ENCODE data around the gene RDH16.

Gene RDH16, protein sequence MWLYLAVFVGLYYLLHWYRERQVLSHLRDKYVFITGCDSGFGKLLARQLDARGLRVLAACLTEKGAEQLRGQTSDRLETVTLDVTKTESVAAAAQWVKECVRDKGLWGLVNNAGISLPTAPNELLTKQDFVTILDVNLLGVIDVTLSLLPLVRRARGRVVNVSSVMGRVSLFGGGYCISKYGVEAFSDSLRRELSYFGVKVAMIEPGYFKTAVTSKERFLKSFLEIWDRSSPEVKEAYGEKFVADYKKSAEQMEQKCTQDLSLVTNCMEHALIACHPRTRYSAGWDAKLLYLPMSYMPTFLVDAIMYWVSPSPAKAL

DNA sequence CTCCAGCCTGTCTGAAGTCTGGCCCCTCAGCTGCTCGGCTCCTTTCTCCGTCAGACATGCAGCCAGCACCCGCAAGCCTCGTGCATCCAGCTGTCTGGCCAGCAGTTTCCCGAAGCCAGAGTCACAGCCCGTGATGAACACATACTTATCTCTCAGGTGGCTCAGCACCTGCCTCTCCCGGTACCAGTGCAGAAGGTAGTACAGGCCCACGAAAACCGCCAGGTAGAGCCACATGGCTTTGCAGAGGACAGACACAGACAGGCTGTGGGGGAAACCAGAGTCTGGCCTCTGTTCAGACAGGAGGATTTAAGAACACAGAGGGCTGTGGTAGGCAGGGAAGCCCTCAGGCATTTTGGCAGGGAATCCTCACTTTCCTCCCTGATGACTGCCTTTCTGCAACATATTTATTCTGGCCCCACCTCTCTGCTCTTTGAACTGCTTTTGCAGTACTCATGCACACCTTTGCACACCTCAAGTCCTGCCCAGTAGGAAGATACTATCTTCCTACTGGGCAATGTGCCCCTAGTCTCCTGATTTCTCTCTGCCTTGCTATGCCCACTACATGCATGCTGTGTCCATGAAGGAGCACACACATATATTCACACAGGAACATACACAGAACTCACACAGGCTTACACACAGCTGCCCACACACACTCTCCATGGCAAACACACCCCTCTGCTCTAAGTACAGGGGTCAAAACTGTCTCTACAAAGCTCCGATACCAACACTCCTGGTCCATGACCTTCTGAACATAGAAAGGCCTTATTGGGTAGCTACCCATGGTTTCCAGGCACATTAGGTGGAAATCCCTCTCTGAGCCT is at the start of gene RDH16:
Gene RDH16 (minus strand): TSS at position 380 of the 824 bp plus-strand sequence. CDS start 146 bp downstream, at position 234.
- DNase-seq = no peak

DNA sequence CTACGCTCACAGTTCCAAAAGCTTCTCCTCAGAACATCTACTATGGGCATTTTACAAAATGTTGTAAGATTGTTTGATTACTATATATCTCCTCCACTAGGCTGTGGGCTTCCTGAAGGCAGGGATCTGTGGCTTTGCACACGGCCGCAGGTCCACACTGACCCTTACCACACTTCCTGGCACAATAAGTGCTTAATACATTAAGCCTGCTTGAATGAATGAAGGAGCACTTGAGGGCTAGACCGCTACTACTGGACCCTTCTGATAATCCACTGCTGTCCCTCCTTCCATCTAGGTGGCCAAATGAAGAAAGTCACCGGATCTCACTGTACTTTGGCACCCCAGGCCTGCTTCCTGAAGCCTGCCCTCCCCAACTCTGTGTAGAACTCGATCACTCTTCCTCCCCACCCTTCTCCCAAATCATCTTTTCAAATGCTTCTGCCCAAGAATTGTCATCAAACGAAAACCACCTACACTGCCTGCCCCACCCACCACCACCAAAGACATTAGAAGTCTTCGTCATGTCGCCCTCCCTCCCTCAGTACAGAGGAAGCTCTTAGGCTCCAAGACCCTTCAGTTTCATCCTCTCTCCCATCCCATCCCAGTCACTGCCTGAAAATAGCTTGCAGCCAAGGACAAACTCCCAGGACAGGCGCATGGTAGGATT is 49.5 kb upstream of the RDH16 start:
- no peak for DNase-seq

DNA sequence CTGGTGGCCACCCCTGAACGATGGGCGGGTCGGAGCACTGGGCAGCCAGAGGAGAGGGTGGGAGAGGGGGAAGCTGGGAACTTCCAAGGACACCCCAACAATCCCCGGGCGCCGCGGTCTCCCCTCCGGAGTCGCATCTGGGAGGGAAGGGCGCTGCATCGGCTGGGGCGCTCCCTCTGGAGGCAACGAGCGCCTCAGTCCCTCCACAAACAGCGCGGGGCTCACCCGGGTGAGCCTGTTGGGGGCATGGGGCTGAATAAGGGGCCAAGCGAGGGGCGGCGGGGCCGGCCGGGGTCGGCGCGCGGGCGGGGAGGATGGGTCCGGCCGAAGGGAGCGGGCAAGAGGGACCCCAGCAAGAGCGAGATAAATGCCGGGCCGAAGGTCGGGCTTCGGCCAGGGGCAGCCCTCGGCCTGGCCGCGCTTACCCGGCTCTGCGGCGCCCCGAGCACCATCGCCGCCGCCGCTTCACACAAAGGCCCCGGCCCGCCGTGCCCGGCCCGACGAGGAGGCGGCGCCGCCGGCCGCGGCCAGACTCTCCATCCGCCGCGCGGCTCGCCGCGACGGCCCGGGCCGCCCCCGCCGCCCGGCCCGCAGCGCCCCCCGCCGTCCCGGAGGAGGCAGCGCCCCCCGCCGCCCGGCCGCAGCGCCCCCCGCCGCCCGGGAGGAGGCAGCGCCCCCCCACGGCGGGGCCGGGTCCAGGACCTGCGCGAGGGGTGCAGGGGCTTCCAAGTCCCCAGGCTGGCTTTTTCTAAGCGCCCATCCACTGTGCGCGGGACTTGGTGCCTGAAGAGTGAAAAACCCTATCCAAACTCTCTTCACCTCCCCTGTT is 48.8 kb upstream of the RDH16 start, which contains the start of gene ZBTB39:
Gene ZBTB39 (minus strand): TSS at position 567 of the 829 bp plus-strand sequence. CDS start 1,629 bp downstream, outside the sequence.
- no peak for DNase-seq

DNA sequence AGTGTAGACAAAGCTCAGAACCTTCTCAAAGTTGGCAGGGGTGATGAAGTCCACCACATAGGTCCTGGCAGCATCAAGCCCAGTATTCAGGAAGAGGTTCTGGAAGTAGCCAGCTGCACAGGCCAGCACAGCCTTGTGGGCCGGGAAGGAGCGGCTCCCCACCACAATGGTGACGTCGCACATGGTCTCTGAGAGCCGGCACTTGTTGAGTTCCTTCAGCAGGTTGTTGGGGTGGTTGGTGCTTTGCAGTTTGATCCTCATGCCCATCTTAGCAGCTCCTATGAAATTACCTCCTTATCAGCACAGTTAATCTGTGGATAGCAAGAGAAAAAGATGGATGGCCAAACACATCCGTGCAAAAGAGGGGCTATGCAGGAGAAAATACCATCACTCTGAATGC is 47.2 kb upstream of the RDH16 start:
- no peak for DNase-seq

DNA sequence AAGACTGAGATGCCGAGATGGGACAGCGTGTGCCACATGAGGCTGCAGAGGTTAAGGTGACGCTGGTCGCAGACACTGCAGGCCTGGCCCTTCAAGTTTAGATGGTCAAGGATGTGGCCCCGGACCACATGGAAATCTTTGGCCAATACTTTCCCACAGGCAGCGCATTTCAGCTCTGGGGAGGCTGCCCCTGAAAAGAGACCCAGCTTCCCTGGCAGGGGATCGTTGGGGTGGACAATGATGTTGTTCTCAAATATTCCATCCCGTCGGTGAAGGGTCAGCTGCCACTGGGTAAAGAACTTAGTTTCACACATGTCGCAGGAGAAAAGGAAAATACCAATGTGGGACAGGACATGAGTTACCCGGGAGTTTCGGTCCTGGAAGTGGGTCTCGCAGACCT is 46.0 kb upstream of the RDH16 start:
- DNase-seq = no peak

DNA sequence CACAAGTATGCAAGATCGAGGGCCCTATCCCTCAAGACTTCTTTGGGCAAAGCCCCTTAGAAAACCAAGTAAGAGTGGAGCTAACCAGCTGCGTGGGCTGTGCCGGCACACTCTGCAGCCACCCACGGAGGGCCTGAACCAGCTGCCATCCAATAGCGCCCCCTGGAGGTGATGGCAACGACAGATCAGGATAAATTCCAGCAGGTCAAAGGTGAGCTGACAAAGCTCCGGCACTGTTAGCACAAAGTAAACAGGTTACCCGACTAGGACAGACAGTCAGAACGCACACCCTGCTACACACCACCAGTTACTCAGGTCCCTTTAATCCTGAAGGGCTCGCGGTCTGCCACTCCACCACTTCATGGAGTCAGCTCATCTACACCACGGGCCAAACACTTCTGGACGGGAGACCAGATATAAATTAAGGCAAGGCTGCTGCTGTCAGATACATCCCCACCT is 44.1 kb upstream of the RDH16 start:
- DNase-seq = no peak

DNA sequence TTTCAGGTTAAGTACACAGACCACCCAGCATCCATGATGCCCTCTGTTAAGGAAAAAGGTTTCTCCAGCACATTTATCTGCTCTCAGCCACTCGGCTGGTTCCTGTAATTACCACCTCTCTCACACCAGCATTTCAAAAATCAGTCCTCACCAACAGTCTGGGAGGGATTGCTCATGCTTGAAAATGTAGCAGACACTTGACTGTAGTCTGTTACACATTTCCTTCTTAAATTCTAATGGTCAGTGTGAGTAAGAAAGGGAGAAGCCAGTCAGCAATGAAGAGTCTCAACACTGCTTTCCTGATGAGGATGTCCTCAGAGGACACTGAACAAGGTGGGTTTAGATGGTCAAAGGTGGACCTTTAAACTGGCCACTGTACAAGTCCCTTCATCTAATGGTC is 43.0 kb upstream of the RDH16 start:
- no peak for DNase-seq

DNA sequence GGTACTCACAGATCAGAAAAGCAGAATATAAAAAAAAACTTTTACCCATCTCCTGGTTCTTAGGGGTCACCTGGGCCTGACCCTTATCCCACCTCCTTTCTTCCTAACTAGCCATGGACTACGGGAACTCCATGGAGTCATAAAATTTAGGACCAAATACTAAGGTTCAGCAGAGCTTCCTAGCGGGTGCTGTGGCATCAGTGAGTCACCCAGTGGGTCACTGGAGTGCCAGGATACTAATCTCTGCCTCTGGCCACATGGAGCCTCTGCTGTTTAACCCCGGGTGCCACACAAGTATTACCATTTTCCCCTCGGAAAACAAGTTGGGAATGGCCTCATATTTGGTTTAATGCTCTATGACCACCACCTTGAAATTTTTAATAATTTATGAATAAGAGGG is 42.0 kb upstream of the RDH16 start:
- DNase-seq = no peak

DNA sequence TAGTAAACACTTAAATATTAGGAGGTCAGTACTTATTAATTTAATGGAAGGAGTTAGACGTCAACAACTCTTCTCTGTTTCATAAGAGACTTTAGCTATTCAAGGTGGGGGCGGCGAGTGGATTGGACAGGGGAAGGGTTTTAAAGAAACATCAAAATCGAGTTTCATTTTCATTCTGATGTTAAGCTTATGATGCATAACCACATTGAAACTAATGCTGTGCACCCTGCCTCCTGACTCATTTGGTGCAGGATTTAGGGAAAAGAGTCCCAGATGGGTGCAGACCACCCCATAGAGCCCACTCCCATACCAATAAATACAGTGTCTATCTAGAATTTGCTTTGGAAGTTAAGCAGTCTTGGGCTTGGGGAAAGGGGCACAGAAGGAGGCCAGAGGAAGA is 41.6 kb upstream of the RDH16 start:
- DNase-seq = no peak

DNA sequence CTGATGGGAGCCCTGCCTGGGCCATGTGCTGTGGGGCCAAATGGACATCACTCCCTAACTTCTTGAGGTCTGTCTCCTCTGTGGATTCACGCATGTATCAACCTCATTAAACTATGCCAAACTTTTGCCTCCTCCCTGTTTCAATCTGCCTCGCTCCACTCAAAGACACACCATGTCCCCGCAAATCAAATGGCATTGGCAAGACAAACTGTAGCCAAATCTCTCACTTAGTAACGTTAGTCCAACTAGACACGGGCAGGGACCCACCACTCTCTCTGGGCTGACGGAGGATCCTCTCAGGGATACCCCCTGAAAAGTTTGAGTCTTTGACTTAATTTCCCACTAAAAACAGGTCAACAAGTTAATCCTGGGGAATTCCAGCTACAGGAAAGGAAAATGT is 40.9 kb upstream of the RDH16 start:
- DNase-seq = no peak

DNA sequence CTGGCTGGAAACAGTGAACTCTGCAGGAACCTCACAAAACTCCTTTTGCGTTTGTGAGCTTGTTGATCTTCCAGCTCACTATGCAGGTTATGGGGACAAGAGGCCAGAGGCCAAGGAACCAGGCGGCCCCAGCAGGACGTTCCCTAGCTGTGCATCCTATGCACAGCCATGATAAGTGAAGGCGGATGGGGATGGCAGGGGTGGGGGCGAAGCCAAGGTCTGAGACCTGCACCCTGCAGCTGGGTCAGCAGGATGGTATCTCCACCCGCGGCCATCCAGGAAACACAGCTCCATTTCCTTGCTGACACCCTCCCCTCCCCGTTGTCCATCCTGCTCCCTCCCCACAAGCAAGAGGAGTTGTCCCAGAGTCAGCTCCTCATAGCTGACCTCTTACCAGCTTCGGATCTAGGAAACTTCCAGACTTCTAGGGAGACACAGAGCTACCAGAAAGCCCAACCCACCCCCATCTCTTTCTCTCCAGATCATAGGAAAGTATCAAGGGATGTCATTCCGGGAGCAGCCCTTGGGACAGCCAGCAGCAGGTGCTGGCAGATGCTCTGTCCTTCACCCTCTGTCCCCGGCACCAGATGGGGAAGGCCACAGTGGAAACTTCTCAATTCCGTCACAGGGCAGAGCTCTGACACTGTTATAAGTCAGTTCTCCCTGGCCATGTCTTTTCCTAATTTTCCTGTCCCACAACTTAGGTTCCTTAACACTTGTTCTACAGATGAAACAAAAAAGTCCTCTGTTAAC is 39.6 kb upstream of the RDH16 start:
- no peak for DNase-seq

DNA sequence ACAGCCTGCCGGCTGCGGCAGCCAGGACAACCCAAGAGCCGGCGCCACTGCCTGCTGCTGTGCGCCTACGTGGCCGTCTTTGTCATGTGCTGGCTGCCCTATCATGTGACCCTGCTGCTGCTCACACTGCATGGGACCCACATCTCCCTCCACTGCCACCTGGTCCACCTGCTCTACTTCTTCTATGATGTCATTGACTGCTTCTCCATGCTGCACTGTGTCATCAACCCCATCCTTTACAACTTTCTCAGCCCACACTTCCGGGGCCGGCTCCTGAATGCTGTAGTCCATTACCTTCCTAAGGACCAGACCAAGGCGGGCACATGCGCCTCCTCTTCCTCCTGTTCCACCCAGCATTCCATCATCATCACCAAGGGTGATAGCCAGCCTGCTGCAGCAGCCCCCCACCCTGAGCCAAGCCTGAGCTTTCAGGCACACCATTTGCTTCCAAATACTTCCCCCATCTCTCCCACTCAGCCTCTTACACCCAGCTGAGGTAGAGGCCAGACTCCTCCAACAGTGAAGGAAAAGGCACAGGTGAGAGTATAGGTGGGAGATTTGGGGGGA is 38.6 kb upstream of the RDH16 start:
- DNase-seq = no peak

DNA sequence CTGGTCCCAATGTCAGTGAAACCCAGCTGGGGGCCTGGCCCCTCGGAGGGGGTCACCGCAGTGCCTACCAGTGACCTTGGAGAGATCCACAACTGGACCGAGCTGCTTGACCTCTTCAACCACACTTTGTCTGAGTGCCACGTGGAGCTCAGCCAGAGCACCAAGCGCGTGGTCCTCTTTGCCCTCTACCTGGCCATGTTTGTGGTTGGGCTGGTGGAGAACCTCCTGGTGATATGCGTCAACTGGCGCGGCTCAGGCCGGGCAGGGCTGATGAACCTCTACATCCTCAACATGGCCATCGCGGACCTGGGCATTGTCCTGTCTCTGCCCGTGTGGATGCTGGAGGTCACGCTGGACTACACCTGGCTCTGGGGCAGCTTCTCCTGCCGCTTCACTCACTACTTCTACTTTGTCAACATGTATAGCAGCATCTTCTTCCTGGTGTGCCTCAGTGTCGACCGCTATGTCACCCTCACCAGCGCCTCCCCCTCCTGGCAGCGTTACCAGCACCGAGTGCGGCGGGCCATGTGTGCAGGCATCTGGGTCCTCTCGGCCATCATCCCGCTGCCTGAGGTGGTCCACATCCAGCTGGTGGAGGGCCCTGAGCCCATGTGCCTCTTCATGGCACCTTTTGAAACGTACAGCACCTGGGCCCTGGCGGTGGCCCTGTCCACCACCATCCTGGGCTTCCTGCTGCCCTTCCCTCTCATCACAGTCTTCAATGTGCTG is 38.0 kb upstream of the RDH16 start:
- DNase-seq = no peak

DNA sequence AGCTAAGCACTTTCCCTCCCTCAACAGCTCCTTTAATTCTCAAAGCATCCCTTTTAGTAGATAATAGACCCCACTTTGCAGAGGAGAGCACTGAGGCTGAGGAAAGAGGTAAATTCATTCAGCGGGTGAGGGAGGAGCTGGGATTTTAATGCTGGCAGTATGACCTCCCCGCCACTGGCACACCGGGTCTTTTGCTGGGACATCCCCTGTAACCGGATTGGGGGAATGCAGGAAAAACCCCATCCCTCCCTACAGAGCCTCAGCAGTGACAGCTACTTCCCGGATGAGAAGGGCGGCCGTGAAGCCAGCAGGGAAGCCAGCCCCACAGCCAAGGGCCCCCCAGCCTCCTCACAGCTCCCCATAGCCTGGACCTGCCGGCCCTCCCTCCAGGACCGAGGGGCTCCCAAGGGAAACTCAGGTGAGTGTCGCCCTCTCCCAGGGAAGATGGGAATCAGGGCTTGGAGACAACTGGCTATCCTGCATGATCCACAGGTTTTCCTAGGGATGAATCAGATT is 36.9 kb upstream of the RDH16 start:
- DNase-seq = no peak

DNA sequence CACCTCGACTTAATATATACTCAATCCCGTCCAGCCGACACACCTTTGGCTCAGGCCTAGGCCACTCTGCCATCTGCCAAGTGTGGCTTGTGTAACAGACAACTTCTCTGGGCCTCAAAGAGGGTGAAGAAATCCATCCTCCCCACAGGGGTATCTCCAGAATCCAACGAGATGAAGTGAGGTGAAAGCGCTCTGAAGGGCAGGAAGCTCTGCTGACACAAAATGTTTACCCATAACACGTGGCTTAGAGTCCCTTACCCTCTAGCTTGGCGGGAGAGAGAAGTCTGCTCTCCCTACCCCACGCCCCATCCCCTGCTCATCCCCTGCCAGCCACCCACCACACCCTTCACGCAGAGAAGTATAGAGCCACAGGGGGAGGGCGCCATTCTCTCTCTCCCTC is 35.9 kb upstream of the RDH16 start:
- no peak for DNase-seq

DNA sequence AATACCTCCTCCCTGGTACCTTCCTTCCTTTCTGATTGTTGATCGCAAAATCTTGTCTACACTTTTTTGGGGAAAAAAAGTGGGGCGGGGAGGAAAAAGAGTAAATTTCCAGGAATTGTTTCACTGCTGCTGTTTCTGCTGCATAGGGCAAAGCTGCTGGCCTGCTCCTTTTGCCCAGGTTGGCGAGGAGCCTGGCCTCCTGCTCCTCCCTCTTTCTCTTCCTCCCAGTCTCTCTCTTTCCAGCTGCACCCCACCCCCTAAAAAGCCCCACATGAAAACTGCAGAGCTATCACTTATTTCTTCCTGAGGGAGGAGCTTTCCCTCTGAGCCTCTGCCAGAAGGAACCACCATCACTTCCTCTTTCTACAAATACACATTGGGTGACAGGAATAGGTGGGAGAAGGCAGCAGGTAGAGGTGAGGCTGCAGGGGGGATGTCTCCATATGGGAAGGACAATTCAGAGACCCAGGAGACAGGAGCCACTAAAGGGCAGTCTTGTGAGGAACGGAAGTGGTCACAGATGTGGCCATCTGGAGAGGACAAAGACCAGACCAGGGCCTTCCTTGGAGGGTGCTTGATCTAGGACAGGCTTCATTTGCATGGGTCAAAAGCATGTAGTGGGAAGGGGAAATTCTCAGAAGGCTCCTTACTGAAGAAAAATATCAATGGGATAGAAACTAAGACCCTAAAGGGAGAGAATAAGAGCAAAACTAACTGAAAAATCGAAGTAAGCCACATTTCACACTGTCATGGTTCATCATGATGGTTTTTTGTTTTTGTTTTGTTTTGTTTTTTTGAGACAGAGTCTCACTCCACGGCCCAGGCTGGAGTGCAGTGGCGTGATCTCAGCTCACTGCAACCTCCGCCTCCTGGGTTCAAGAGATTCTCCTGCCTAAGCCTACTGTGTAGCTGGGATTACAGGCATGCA is 34.2 kb upstream of the RDH16 start:
- no peak for DNase-seq

DNA sequence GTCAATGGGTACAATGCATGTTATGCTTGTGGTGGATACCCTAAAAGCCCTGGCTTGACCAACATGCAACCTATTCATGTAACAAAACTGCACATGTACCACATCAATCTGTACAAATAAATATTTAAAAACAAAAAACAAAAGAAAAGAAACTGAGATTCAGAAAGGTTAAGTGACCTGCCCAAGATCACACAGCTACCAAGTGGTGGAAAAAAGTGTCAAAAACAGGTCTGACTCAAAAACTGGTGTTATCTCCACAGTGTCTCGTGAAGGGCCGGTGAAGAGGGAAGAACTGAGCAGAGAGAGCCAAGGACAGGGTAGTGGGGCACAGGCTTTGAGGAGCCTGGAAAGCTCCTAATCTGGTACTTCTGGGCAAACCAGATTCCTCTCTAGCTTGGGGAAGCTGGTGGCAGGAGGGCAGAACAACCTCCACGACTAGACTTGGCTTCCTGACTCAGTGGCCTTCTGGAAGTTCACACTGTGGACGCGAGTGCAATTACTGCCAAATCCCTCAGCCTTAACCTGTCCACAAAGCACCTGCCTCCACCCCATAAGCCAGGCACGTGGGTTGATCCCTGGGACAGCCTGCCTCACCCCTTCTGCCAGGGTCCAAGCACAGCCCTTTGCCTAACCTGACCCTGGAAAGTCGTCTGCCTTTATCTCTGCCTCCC is 33.4 kb upstream of the RDH16 start:
- no peak for DNase-seq

DNA sequence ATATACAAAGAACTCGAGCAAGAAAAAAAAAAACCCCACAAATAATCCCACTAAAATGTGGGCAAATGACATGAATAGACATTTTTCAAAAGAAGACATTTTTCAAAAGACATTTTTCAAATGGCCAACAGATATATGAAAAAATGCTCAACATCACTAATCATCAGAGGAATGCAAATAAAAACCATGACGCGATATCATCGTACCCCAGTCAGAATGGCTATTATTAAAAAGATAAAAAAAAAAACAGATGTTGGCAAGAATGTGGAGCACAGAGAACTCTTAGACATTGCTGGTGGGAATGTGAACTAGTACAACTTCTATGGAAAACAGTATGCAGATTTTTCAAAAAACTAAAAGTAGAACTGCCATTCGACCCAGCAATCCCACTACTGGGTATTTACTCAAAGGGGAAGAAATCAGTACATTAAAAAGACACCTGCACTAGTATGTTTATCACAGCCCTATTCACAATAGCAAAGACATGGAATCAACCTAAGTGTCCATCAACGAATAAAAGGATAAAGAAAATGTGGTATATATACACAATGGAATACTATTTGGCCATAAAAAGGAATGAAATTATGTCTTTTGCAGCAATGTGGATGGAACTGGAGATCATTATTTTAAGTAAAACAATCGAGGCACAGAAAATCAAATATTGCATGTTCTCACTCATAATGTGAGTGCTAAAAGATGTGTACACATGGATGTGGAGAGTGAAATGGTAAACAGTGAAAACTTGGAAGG is 32.6 kb upstream of the RDH16 start:
- no peak for DNase-seq
